Fibroblast of skin of right quadriceps (primary cell): Measurements from ENCODE around the gene DUSP22.

Experiments used
- DNase-seq: peaks from one replicate; pipeline ENCODE4 v3.0.0-alpha.2; 2013

DUSP22 gene

DNA sequence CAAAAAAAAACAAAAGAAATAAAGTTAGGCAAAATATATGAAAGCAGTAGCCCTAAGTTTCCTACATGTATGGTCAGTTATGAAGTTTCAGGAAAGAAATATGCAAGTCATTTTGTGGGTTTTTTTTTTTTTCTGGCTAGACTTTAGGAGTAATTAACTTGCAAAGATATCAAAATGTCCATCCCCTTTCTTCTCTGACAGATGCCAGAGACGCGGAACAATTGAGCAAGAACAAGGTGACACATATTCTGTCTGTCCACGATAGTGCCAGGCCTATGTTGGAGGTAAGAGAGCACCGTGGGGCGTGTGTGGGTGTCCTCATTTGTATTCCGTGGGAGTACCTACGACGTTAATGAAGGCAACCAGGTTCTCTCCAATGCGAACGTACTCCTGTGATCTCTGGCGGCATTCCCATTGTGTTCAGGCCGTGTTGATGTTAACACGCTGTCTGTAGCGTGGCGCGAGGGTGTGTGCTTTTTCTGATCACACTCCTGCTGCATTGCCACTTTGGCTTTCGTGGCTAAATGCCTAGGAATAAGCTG, 19.5 kb downstream of the DUSP22 start:
- DNase-seq = no peak

DNA sequence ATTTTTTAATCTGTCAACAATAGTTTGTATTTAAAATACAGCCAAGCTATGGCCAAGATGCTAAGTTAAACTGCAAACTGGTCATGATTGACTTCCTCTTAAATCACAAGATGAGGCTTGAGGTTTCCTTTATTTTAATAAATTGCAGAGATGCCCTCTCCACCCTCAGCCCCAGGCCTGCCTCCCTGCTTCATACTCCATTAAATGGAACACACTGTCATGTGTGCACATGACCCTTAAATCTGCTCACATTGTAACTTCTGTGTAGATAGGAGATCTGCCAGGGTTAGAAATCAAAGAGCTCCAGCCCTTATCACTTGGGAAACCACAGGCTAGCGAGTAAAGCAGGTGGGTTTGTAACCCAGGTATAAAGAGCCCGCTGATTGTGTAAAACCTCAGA, 20.8 kb downstream of the DUSP22 start:
- no peak for DNase-seq

DNA sequence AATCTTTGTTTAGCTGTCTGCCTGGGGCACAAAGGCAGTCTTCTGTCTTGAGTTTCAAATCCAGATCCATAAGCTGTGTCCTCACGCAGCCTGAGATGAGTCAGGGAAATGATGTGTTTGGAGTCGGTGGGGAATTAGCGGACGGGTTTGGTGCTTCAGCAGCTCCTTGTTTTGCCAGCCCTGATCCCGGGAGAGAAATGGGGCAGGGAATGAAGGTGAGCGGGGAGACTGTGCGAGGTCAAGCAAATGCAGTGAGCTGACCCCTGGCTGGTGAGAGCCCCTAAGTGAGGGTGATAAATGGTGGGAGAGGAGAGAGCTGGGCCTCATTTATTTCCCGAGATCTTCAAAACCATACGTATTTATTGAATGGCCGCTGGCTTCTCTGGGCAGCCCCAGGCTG, 21.6 kb downstream of the DUSP22 start:
- no peak for DNase-seq

DNA sequence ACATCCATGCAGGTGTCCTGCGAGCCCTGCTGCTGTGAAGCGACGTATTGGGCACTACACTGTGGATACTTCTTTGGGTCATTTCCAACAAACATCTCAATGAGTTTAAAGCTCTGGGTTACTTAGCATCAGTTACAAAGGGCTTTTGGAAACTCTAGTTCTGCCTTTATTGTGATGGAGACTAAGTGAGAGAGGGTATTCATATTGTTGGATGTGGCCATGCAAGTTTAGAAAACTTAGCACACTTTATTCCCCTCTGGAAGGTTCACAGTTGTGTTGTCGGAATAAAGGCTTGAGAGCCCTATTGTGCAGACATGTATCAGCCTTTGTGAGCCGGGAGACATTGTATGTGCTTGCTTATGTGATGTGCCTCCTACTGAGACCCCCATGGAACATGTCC, 22.1 kb downstream of the DUSP22 start:
- DNase-seq = no peak

DNA sequence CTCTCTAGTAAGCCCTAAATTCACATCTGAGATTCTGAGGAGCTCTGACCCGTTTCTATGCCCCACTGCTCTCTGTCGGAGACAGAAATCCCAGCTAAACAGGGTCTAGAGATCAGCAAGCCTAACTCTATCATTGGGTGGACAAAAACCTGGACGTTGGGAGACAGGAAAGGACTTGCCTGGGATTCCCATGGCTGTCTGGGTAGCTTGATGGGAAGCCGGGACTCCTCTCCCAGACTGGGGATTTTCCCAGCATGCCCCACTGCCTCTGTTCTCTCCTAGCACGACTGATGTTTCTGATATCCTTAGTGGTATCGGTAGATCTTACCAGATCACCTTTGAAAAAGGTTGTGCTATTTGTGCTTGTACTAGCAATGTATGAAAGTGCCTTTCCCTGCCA, 22.9 kb downstream of the DUSP22 start:
- DNase-seq = no peak

DNA sequence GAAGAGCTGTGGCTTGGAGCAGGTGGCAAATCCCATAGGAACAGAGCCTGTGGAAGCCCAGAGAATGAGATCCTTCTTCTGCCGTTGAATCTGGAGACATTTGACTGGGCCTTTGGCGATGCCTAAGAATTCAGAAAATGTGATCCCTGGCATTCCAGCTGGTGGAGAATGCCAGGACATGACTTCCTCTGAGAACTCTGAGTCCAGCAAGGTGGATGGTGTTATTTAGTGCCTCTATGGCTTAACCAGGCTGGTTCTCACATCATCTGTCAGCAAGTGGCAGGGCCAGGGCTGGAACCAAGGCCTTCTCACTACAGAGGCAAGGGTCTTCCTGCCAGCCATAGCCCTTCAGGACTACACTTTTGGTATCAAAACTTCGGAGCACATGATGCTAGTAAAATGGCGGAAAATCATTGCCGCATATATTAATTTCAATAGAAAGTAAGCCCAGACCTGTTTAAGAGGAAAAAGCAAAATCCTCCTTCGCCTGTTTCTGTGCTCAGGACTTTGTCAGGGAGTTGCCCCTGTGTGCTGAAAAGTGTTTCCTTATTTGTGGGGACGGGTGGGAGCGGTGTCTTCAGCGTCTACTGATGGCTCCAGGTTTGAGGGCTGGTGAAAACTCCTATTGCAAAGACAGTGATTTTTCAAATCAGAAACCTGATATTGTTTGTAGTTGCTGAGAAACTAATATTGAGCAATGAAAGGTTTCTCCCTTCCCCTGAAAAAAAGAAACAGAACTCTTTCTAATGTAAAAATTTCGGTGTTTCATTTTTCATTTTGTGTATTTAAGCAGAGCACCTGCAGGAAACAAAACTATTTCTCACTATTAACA, 23.9 kb downstream of the DUSP22 start:
- DNase-seq = no peak

DNA sequence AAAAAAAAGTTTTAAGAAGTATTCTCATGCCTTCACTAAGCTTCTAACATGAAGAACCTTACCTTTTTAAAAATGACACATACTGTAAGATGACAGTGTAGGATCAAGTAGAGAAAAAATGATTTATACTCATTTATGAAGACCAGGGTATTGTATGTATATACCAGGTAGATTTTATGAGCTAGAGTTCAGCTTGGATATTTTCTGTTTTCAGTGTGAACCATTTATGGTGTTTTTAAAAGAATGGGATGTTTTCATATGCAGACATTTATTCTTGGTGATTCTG, 24.4 kb downstream of the DUSP22 start:
- no peak for DNase-seq

DNA sequence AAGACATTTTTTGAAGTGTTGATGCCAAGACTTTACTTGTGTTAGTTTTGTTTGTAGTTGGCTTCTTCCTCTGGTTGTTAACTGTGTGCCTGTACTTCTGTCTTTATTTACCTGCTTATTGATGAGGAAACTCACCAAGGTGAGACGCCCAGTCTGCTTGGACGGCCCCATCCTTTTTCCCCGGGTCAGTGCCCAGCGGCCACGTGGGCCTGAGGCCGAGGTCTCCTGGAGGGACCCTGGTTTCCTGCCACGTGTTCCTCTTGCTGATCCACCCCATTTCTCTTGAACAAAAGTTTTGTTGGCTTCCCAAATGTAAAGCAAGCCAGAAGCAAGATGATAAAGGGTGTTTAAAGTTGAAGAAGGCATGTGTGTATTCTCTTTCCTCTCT, 24.8 kb downstream of the DUSP22 start:
- no peak for DNase-seq

DNA sequence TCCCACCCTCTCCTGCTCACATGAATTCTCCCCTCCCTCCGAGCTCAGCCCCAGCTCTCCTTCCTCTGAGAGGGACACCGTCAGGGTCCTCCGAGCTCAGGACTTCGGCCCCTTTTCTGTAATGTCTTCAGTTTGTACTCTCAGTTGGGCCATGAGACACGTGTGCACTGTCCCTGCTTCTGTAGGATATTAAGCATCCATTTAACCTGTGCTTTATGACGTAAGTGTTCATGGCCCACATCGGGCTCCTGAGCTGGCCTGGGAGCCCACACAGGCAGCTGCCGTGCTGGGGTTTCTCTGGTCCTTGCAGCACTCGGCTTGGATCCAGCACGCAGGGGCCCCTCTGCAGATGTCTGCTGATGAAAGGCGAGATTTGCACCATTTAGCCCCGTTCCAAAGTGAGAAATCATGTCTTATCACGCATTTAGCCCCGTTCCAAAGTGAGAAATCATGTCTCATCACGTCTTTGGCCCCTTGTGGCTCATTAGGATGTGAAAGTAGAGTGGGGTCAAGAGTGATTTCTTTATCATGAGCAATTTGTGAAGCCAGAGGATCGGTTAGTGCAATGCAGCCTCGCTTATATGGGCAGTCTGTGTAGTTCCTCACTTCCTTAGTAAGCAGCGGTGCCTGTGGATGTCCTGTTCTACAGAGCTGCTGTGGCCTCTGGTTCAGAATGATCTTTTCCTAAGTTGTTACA, 25.3 kb downstream of the DUSP22 start:
- no peak for DNase-seq

DNA sequence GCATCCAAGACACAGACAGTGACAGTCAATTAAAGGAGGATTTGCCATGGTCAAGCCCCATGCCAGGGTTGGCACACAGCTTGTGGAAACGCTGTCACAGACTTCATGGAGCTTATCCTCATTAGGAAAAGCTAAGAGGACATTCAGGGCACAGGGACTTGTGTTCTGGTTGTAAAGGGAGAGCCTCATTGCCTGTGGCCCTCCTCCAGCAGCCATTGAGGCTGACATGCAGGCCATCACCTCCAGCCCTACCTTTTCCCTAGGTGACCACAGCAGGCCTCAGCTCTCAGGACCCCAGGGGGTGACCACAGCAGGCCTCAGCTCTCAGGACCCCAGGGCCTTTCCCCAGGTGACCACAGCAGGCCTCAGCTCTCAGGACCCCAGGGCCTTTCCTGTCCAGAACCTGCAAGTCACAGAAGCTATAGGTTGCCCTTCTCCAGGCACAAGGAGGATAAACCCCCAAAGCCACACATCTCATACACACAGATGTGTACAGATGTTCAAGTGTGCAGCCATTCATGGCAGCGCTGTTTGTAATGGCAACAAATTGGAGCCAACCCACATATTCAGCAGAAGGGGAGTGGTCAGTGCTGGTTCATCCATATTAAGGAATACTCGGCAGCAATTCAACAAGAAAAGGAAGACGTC, 26.1 kb downstream of the DUSP22 start:
- DNase-seq = no peak

DNA sequence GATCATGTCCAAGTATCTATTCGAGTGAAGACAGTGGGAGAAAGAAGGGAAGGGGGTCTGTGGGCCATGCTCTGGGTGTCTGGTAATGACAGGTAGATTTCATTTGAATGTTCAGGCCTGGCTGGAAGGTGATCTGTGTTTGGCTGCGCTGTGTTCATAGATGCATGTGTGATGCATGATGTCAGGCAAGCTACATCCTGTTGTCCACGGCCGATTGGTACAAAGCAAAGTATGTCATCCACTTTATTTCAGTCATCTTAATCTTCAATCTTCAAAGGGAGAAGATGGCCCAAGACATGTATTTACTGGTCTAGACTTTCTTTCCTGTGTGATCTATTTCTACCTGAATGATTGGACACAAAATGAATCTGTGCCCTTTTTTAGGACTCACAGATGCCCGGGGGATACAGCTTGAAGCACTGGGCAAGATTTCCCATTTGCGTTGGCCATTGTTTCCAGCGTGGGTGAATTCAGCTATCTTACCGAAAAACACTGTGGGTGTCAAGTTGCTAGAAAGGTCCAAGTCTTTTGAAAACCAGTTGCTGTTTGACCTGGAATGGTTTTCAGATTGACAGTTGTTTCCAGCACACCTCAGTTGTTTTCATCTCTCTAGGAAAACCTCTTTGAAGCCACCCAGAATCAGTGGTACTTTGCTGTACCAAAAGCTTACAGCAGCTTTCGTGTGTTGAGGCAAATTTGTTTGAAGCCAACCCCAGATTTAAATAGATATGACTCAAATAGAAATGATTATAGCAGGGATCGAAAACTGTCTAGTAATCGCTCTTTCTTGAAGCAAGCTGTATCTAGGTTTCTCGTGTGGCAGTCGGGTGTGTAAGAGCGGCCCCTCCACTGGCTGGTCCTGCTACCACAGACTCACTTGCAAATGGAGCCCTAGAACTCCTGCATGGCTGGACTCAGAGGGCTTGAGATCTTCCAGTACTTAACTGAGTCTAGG, 27.2 kb downstream of the DUSP22 start:
- DNase-seq = no peak

DNA sequence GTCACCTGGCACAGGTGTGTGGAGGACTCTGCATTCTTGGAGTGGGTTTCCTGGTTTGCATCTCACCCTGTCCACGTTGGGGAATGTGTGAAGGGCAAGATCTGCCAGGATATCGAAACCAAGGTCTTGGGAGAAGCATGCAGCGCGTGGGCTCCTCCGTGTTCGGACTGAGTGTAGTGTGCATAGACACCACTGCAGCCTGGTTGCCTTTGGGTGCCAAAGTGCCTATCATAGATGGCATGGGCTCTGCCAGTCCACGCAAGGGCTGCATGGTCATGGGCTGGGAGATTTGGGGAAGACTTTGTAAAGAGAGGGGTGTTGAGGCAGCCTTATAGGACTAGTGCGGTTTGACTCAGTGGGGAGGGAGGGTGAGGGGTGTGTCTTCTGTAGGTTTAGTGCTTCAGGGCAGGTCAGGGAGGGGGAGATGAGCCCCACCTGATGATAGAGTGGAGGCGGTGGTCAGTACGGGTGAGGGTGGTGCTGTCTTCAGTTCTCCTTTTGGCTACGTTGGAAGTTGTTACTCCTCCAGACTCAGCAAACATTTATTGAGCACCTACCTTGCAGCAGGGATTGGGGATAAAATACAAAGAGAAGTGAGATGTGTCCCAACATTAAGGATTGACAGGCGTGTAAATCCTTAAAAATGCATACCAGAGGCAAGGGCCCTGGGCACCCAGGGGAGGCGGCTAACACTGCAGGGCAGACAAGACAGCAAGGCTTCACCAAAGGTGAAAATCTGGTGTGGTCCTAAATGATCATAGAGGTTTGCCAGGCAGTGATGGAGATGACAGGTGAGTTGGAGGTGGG, 28.3 kb downstream of the DUSP22 start:
- DNase-seq = no peak

DNA sequence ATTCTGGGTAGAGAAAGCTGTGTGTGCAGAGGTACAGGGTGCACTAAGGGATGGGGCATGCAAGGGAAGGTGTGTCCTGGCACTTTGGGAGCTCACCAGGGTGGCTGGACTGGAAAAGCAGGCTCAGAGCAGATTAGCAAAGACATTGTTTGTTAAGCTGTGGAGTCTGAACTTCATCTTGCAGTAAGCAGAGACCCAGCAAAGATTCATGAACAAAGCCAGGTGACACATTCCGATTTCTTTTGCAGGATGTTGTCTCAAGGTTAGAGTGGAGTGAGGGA, 28.8 kb downstream of the DUSP22 start:
- DNase-seq = no peak

DNA sequence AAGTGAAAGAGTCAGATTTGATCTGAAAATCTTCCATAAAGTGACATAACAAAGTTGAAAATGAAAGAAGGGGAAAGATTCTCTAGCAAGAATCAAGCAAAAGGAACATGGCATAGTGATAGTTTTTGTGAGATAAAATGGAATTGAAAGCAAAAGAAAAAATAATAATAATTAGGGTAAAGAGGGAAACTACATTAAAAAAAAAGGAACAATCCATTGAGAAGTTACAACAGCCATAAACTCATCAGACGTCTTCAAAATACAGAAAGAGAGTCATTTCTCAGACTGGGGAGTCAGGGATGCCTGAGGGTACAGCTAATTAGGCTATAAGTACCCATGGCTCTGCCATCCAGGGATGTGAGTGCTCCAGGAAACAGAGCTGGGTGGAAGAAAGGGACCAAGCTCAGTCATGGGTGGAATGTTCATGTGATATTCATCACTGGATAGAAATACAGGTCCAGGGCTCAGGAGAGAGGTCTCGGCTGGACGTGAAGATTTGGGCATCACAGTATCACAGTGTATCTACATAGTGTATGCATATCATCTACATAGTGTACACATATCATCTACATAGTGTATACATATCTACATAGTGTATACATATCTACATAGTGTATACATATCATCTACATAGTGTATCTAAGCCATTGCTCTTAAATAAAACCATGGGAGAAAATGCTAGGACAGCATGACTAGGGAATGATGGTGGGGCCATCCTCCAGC, 29.4 kb downstream of the DUSP22 start:
- no peak for DNase-seq

DNA sequence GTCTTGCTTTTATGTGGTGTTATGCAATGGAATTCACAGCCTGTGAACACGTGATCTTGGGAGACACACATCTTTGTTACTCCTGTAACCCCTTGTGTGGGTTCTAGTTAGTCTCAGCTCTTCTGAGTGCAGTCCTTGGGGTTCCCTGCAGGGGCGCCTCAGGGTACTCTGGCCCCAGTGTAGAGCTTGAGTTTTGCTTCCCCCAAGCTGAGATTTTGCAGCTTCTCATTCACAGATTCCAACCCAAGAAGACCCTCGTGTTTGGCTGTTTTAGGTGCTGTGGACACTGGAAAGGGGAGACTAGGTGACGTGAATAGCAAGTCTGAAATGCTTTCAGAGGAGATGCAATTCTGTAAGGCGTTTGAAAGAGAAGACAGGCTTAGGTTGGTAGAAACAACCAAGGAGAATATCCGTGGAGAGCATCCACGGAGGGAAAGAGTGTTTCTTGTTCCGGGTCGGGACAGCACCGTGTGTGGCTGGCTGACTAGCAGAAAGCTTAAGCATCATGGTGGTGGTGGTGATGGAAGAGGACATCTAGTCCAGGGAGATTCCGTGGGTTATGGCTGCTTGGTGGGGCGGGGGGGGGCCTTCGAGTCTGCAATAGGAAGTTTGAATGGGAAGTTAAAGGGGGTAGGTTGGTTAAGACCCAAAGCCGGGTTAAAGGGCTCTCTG, 30.1 kb downstream of the DUSP22 start:
- no peak for DNase-seq

DNA sequence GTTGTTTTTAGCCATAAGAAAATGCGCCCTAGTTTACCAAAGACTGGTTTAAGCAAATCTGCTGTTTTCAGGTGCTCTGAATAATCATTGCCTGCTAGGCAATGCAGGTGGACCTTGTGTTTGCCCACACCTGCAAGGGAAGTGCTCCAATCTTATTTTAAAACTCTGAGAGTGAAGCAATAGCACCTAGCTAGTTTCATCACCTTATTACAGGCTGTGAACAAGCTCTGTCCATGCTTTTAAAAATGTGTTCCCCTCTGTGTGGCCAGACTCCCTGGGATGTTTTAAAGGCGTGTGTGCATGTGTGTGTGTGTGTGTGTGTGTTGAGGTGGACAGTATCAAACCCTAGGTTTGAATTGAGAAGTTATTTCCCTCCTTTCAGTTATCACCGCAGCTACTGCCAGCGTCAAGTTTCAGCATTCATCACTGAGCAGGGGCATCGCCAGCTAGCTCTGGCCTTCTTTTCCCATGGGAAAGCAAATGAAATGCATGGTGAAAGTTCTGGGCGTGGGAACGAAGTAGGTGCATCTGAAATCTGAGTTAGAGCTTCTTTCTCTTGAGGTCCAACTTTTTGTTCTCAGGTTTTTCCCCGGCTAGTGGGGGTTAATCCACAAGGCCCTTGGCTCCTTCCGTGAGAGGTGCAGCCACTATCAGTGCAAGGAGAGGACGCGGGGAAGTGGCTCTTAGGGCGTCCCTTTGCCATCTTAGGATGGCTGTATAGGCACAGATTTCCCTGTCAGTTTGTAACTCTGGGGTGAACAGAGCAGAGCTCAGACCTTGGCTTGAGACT, 30.8 kb downstream of the DUSP22 start:
- no peak for DNase-seq

DNA sequence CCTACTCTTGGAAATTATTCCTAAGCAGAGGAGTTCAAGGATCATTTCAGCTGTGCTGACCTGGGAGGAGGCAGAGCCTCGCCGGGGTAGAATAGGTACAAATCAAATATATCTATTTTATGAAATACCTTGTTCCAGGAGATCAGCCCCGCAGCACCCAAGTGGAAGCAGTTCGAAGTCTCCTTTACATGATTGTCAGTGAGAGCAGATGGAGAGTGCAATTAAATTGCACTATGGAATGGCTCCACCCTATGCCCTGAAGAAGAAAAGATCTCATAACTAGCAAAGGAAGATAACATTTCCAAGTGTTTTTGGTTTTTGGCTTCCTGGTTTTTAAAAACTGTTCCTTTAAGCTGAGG, 31.4 kb downstream of the DUSP22 start:
- DNase-seq = no peak

DNA sequence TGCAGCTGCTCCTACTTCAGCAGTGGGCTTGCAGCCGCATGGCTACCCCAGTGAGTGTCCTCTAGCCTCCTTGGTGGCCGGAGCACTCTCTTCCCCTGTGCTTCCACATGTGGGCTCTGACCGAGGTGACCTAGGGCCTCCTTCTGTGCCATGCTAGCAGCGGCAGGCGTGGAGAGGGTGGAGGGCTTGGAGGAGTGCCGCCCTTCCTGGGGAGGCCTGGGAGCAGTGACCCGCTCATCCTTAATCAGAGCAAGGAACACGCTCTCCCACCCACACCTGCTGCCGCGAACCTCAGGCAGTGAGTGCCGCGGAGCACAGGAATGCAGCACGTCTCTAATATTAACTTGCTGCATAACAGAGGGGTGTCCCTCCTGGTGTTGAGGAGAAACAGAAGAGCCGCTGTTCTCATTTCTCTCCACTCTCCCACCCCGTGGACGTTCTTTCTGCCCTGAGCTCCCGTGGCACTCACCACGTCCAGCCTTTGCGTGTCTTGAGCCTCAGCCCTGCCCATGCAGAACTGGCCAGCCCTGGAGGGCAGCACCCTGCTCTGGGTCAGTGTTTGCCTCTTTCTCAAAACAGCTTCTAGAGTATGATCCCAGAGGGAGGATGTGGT, 31.9 kb downstream of the DUSP22 start:
- no peak for DNase-seq

DNA sequence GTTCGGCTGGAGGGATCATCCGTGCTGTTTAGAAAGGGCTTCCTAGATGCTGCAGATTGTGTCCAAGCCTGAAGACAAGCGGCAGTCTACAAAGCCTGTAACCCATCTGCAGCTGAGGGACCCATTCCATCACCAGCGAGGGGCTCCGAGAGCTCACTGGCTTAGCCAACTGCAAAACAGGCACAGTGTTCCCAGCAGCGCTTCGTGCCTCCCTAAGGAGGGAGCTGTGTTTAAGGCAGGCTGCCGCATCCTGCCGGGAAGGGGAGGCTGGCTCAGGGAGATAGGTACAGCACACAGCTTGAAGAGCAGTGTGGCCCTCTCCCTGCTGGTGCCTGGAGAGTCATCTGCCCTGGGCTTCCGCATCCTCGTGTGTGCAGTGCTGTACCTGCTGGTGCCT, 32.4 kb downstream of the DUSP22 start:
- no peak for DNase-seq
